ENCODE data around the gene GFY. TPM values are rescaled to one million over a fixed set of nuclear protein-coding genes. Genes with fewer than 3 reads are reported as not detected.

Gene GFY
- total RNA-seq, 4 donors from 2014 or later = not detected

GRCh38 chr19:49432141-49433073 is 7.2 kb downstream of the GFY start:
- no peak for DNase-seq (ENCODE audit: low spot score in 2 of 2)
- intact Hi-C loops (cut with DNase I; ENCODE audit: low total_unique reads) = no loop called here
- TF ChIP-seq CTCF (IDR thresholded peaks at IDR 0.05) (no peak), POLR2A (IDR thresholded peaks at IDR 0.05) (no peak)

GRCh38 chr19:49433240-49433901 is 8.2 kb downstream of the GFY start:
- intact Hi-C loops (cut with DNase I; ENCODE audit: low total_unique reads) = no loop called here
- TF ChIP-seq CTCF (IDR thresholded peaks at IDR 0.05) (no peak), POLR2A (IDR thresholded peaks at IDR 0.05) (no peak)
- 25 to 44% methylated on average over 31 of the region's 31 CpGs for WGBS, 2 donors
- DNase-seq (ENCODE audit: low spot score in 2 of 2) = no peak
- no peak overlapping the region for H3K4me3 ChIP-seq (ENCODE audit: low read depth, poor library complexity, severe bottlenecking)

More at GRCh38 chr19:49432141-49433073, 7.2 kb downstream of the GFY start:
- H3K4me3 ChIP-seq (ENCODE audit: low read depth, poor library complexity, severe bottlenecking) = no peak overlapping the region
- 24 to 27% methylated on average over 54 to 61 of the region's 63 CpGs for WGBS, 2 donors

GRCh38 chr19:49434907-49435583 is 9.9 kb downstream of the GFY start:
- intact Hi-C loops (cut with DNase I; ENCODE audit: low total_unique reads) = loop anchor here (5.0 kb wide), 1 partner anchor 43 kb away; no protein-coding TSS in a partner anchor
- 89 to 93% methylated on average over 18 of the region's 18 CpGs for WGBS, 2 donors

GRCh38 chr19:49435670-49436069 is 10.5 kb downstream of the GFY start:
- no peak for DNase-seq (ENCODE audit: low spot score in 2 of 2)
- 88 to 91% methylated on average over 10 of the region's 10 CpGs for WGBS, 2 donors
- no peak overlapping the region for H3K4me3 ChIP-seq (ENCODE audit: low read depth, poor library complexity, severe bottlenecking)
- TF ChIP-seq POLR2A (IDR thresholded peaks at IDR 0.05) (no peak), CTCF (IDR thresholded peaks at IDR 0.05) (no peak)
- intact Hi-C loops (cut with DNase I; ENCODE audit: low total_unique reads) = loop anchor here (5.0 kb wide), 1 partner anchor 43 kb away; no protein-coding TSS in a partner anchor

More at GRCh38 chr19:49434907-49435583, 9.9 kb downstream of the GFY start:
- TF ChIP-seq CTCF (IDR thresholded peaks at IDR 0.05) (no peak), POLR2A (IDR thresholded peaks at IDR 0.05) (no peak)
- no peak overlapping the region for H3K4me3 ChIP-seq (ENCODE audit: low read depth, poor library complexity, severe bottlenecking)
- no peak for DNase-seq (ENCODE audit: low spot score in 2 of 2)

GRCh38 chr19:49436381-49437017 is 11.3 kb downstream of the GFY start:
- intact Hi-C loops (cut with DNase I; ENCODE audit: low total_unique reads) = loop anchor here (5.0 kb wide), 1 partner anchor 44 kb away; no protein-coding TSS in a partner anchor
- no peak for TF ChIP-seq POLR2A (IDR thresholded peaks at IDR 0.05)
- TF ChIP-seq CTCF (IDR thresholded peaks at IDR 0.05) = no peak
- DNase-seq (ENCODE audit: low spot score in 2 of 2) = no peak

More at GRCh38 chr19:49436381-49437017, 11.3 kb downstream of the GFY start:
- H3K4me3 ChIP-seq (ENCODE audit: low read depth, poor library complexity, severe bottlenecking) = no peak overlapping the region
- 21 to 25% methylated on average over 28 to 42 of the region's 42 CpGs for WGBS, 2 donors

Measured in lower leg skin (tissue), 4 donors.